Astrocyte (in vitro differentiated cells and primary cell): Measurements from ENCODE around the gene DHRS9. TPM values are rescaled to one million over a fixed set of nuclear protein-coding genes. Genes with fewer than 3 reads are reported as not detected.
A peak's percentile ranks its signal among the peaks of the same experiment; 100 is the strongest.

Experiments used
- DNase-seq: peaks from one replicate; pipeline ENCODE4 v3.0.0-alpha.2; 2010; ENCODE audit warnings: low read depth
- FAIRE-seq: peaks from 2 replicates; lab custom pipeline; 2011; peaks lifted over from hg19 to GRCh38; lab: Jason Lieb, UNC
- H2AFZ ChIP-seq: 2 replicates; pipeline ENCODE4 v1.6.0; 2012; ENCODE audit warnings: low read depth, low read length, inconsistent platforms
- H3K27ac ChIP-seq: 2 replicates; pipeline ENCODE4 v1.5.1; 2011; ENCODE audit warnings: low read depth, low read length, inconsistent platforms
- H3K27me3 ChIP-seq: 2 replicates; pipeline ENCODE4 v1.6.0; 2011; ENCODE audit warnings: low read length, inconsistent platforms; ENCODE audit not compliant: insufficient read depth
- H3K36me3 ChIP-seq: 2 replicates; pipeline ENCODE4 v1.5.1; 2011; ENCODE audit warnings: low read length, inconsistent platforms; ENCODE audit not compliant: insufficient read depth
- H3K4me1 ChIP-seq: 2 replicates; pipeline ENCODE4 v1.5.1; 2011; ENCODE audit warnings: low read length, inconsistent platforms; ENCODE audit not compliant: insufficient read depth
- H3K4me2 ChIP-seq: 2 replicates; pipeline ENCODE4 v1.6.0; 2012; ENCODE audit warnings: low read length, inconsistent platforms
- H3K4me3 ChIP-seq: 2 replicates; pipeline ENCODE4 v1.5.1; 2011; ENCODE audit warnings: low read depth, mild to moderate bottlenecking, low read length, inconsistent platforms; ENCODE audit not compliant: insufficient read depth
- H3K79me2 ChIP-seq: 2 replicates; pipeline ENCODE4 v1.6.0; 2012; ENCODE audit warnings: mild to moderate bottlenecking, low read length, inconsistent platforms; ENCODE audit not compliant: insufficient read depth
- H3K9ac ChIP-seq: 2 replicates; pipeline ENCODE4 v1.6.0; 2012; ENCODE audit warnings: mild to moderate bottlenecking, low read length, inconsistent platforms
- H3K9me3 ChIP-seq: 2 replicates; pipeline ENCODE4 v1.5.1; 2012; ENCODE audit warnings: low read depth, mild to moderate bottlenecking, low read length, inconsistent platforms; ENCODE audit not compliant: insufficient read depth
- H4K20me1 ChIP-seq: 2 replicates; pipeline ENCODE4 v1.6.0; 2012; ENCODE audit warnings: low read length, inconsistent platforms; ENCODE audit not compliant: insufficient read depth
- H3K27ac Mint-ChIP-seq: one replicate; pipeline ENCODE4 v1.8.0; 2021; ENCODE audit warnings: mild to moderate bottlenecking, mixed read lengths; ENCODE audit not compliant: unreplicated experiment
- H3K27me3 Mint-ChIP-seq: one replicate; pipeline ENCODE4 v1.8.0; 2021; ENCODE audit warnings: low read depth, mixed read lengths; ENCODE audit not compliant: unreplicated experiment
- H3K36me3 Mint-ChIP-seq: one replicate; pipeline ENCODE4 v1.8.0; 2021; ENCODE audit warnings: low read depth, mixed read lengths; ENCODE audit not compliant: unreplicated experiment
- H3K4me1 Mint-ChIP-seq: one replicate; pipeline ENCODE4 v1.8.0; 2021; ENCODE audit warnings: low read depth, mixed read lengths; ENCODE audit not compliant: unreplicated experiment
- H3K4me3 Mint-ChIP-seq: one replicate; pipeline ENCODE4 v1.8.0; 2021; ENCODE audit warnings: mild to moderate bottlenecking, moderate library complexity, mixed read lengths; ENCODE audit not compliant: unreplicated experiment
- H3K9me3 Mint-ChIP-seq: one replicate; pipeline ENCODE4 v1.8.0; 2021; ENCODE audit warnings: mild to moderate bottlenecking, mixed read lengths; ENCODE audit not compliant: unreplicated experiment
- EZH2 ChIP-seq: IDR thresholded peaks from 2 replicates; pipeline ENCODE4 v1.6.1; 2012; ENCODE audit warnings: mild to moderate bottlenecking, low read length, inconsistent platforms; ENCODE audit not compliant: insufficient read depth
- total RNA-seq: library from RNA; stranded (reverse); gene quantifications from 2 replicates; pipeline ENCODE4 v1.2.1, GENCODE V29; 2021
- TF ChIP-seq, protein P1 (sequence below): IDR thresholded peaks from 2 replicates; pipeline ENCODE4 v1.5.1; 2011; ENCODE audit warnings: low read depth, mild to moderate bottlenecking, inconsistent platforms, low read length, moderate library complexity; ENCODE audit not compliant: insufficient read depth

DHRS9 gene
- total RNA-seq, 1 donor from 2014 or later: not detected

DNA sequence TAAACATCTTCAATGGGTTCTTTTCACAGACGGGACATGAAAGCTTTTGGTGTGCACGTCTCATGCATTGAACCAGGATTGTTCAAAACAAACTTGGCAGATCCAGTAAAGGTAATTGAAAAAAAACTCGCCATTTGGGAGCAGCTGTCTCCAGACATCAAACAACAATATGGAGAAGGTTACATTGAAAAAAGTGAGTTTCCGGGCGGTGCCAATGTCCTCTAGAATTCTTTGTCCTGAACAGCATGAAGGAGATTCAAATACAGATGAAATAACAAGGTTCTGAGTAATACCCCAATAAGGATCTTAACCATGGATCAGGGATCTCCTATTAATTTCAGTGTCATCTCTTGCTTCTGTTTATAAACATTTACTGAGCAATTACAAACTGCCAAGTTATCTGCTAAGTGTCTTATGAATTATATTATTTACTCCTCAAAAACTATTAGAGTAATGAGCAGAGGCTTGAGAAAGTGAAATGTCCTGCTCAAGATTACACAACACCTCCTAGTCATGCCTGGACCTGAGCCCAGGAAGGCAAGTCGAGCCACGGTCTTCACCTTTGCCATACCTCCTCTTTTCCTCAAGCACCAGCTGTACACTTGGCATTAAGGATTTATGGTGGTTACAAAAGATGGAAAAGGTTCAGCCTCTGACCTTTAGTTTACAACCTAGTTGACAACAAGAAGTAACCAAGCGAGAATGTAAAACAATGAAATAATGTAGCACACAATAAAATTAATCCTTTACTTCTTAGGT is 22.6 kb downstream of the DHRS9 start:
- Mint-ChIP-seq H3K9me3 (no peaks in the 10 kb centered on the region), H3K4me1 (peaks cover 10% of the 10 kb centered on the region), H3K27ac (no peak overlapping the region), H3K27me3 (no peaks in the 10 kb centered on the region), H3K36me3 (no peaks in the 10 kb centered on the region), H3K4me3 (no peak overlapping the region)
- Histone ChIP-seq H3K9ac (no peak overlapping the region), H3K4me3 (no peak overlapping the region), H3K4me2 (no peak overlapping the region), H4K20me1 (no peaks in the 10 kb centered on the region), H3K36me3 (no peaks in the 10 kb centered on the region), H3K9me3 (no peaks in the 10 kb centered on the region), H3K79me2 (no peaks in the 10 kb centered on the region), H3K27me3 (no peaks in the 10 kb centered on the region), H3K27ac (no peak overlapping the region), H2AFZ (no peak overlapping the region), H3K4me1 (peaks cover 9% of the 10 kb centered on the region)
- FAIRE-seq: no peak
- DNase-seq: peak; percentile 77
- TF ChIP-seq, protein P1, sequence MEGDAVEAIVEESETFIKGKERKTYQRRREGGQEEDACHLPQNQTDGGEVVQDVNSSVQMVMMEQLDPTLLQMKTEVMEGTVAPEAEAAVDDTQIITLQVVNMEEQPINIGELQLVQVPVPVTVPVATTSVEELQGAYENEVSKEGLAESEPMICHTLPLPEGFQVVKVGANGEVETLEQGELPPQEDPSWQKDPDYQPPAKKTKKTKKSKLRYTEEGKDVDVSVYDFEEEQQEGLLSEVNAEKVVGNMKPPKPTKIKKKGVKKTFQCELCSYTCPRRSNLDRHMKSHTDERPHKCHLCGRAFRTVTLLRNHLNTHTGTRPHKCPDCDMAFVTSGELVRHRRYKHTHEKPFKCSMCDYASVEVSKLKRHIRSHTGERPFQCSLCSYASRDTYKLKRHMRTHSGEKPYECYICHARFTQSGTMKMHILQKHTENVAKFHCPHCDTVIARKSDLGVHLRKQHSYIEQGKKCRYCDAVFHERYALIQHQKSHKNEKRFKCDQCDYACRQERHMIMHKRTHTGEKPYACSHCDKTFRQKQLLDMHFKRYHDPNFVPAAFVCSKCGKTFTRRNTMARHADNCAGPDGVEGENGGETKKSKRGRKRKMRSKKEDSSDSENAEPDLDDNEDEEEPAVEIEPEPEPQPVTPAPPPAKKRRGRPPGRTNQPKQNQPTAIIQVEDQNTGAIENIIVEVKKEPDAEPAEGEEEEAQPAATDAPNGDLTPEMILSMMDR: no peak

GRCh38 chr2:169093535-169093934 is 24.2 kb downstream of the DHRS9 start:
- Histone ChIP-seq H3K4me1 (peaks cover 9% of the 10 kb centered on the region), H3K27me3 (no peaks in the 10 kb centered on the region), H3K4me3 (no peak overlapping the region), H4K20me1 (no peaks in the 10 kb centered on the region), H3K36me3 (no peaks in the 10 kb centered on the region), H3K27ac (no peak overlapping the region), H3K9me3 (no peaks in the 10 kb centered on the region), H2AFZ (no peak overlapping the region), H3K9ac (no peak overlapping the region), H3K4me2 (no peak overlapping the region), H3K79me2 (no peaks in the 10 kb centered on the region)
- Mint-ChIP-seq H3K4me1 (peaks cover 10% of the 10 kb centered on the region), H3K27ac (no peak overlapping the region), H3K27me3 (peaks cover 4% of the 10 kb centered on the region), H3K36me3 (no peaks in the 10 kb centered on the region), H3K9me3 (no peaks in the 10 kb centered on the region), H3K4me3 (no peak overlapping the region)
- DNase-seq (no peak), FAIRE-seq (no peak)
- TF ChIP-seq, protein P1: no peak
- no peak for TF ChIP-seq EZH2

DNA sequence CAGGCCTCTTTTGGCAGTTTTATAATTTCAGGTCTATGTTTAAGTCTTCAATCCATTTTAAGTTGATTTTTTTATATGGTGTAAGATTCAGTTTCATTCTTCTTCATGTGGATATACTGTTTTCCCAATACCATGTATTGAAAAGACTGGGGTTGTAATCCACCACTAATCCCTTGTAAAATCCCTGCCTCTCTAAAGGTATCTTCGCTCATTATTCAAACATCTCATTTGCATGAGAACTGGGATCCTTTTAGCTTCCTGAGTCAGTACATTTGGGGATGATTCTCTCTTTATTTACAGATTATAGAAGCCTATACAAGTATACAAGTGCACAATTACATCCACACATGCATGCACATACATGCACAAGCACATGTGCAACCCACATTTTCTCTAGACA is 25.3 kb downstream of the DHRS9 start:
- no peak overlapping the region for H3K4me3 ChIP-seq

More for the DNA sequence above, 25.3 kb downstream of the DHRS9 start:
- Mint-ChIP-seq H3K36me3 (no peaks in the 10 kb centered on the region), H3K27ac (no peak overlapping the region), H3K4me3 (no peak overlapping the region), H3K27me3 (peaks cover 4% of the 10 kb centered on the region), H3K9me3 (no peaks in the 10 kb centered on the region), H3K4me1 (peaks cover 10% of the 10 kb centered on the region)
- Histone ChIP-seq H4K20me1 (no peaks in the 10 kb centered on the region), H3K79me2 (no peaks in the 10 kb centered on the region), H3K9ac (no peak overlapping the region), H3K4me1 (peaks cover 9% of the 10 kb centered on the region), H3K27me3 (no peaks in the 10 kb centered on the region), H3K27ac (no peak overlapping the region), H3K36me3 (no peaks in the 10 kb centered on the region), H3K4me2 (no peak overlapping the region), H3K9me3 (no peaks in the 10 kb centered on the region), H2AFZ (no peak overlapping the region)
- FAIRE-seq (no peak), DNase-seq (no peak)
- no peak for TF ChIP-seq EZH2
- TF ChIP-seq, protein P1: no peak
